Lower lobe of right lung (tissue), 2 donors: ENCODE measurements around the gene AOPEP. TPM values are rescaled to one million over a fixed set of nuclear protein-coding genes. Genes with fewer than 3 reads are reported as not detected.

Source experiments
- ATAC-seq, 2 donors: fragments of 200-7000 bp; cut with Tn5 transposase; one replicate each; pipeline ENCODE4 v1.9.1; 2020 to 2022; ENCODE audit warnings: mild to moderate bottlenecking in 2 of 2, moderate library complexity in 2 of 2
- DNase-seq: peaks from one replicate; pipeline ENCODE4 v3.0.0-alpha.2; 2020
- H3K27ac ChIP-seq: fragments of 200-600 bp; one replicate; pipeline ENCODE4 v1.8.0; 2022
- H3K27me3 ChIP-seq: fragments of 200-600 bp; one replicate; pipeline ENCODE4 v1.8.0; 2022; ENCODE audit warnings: low read depth
- H3K36me3 ChIP-seq: fragments of 200-600 bp; one replicate; pipeline ENCODE4 v1.8.0; 2022; ENCODE audit warnings: mild to moderate bottlenecking
- H3K4me1 ChIP-seq: fragments of 200-600 bp; one replicate; pipeline ENCODE4 v1.8.0; 2022
- H3K4me3 ChIP-seq: fragments of 200-600 bp; one replicate; pipeline ENCODE4 v1.8.0; 2022; ENCODE audit warnings: mild to moderate bottlenecking
- H3K9me3 ChIP-seq: fragments of 200-600 bp; one replicate; pipeline ENCODE4 v1.8.0; 2022
- CTCF ChIP-seq: fragments of 200-600 bp; IDR thresholded peaks from one replicate; pipeline ENCODE4 v1.8.0; 2022; ENCODE audit warnings: antibody characterized with exemption, mild to moderate bottlenecking
- intact Hi-C: fragments of 100-400 bp; cut with DNase I; formaldehyde crosslinking; loops from one replicate; pipeline ENCODE4 v1.11.0; 2022
- total RNA-seq: library from RNA; stranded (reverse); fragmentation: NEBNext Ultra II Directional; extraction: Animal tissue kit (Norgen Biotek cat#: 25700); gene quantifications from one replicate; pipeline ENCODE4 v1.2.1, GENCODE V29; 2021
- donor health status: DM: no; HTN: yes; CAD: no; lungs with severe emphysema.

The AOPEP gene
- total RNA-seq, 1 donor from 2014 or later, result 63.7 TPM

- peak overlapping the region; percentile 67 for H3K27ac ChIP-seq
- H3K36me3 ChIP-seq, result peaks cover 5% of the 10 kb centered on the region
- H3K4me3 ChIP-seq, result no peak overlapping the region
- intact Hi-C loops, result no loop called here
- H3K9me3 ChIP-seq, result no peaks in the 10 kb centered on the region
- H3K27me3 ChIP-seq, result no peaks in the 10 kb centered on the region
- TF ChIP-seq CTCF, result no peak
- H3K4me1 ChIP-seq, result peaks cover 12% of the 10 kb centered on the region
- DNase-seq (no peak), ATAC-seq (peak; percentile 76 to 91)
Observed at GRCh38 chr9:94799578-94800264, 73.2 kb downstream of the AOPEP start.

GRCh38 chr9:94800424-94801117 lies 74.1 kb downstream of the AOPEP start:
- H3K36me3 ChIP-seq, result peaks cover 5% of the 10 kb centered on the region
- H3K27ac ChIP-seq, result peak overlapping the region; percentile 67
- no peak for ATAC-seq
- H3K4me1 ChIP-seq, result peaks cover 21% of the 10 kb centered on the region
- intact Hi-C loops, result no loop called here
- no peak for TF ChIP-seq CTCF
- H3K9me3 ChIP-seq, result no peaks in the 10 kb centered on the region
- no peaks in the 10 kb centered on the region for H3K27me3 ChIP-seq
- no peak for DNase-seq
- H3K4me3 ChIP-seq, result no peak overlapping the region

- no peak for TF ChIP-seq CTCF
- Histone ChIP-seq H3K36me3 (peaks cover under 1% of the 10 kb centered on the region), H3K4me3 (no peak overlapping the region), H3K27ac (no peak overlapping the region), H3K27me3 (no peaks in the 10 kb centered on the region), H3K9me3 (no peaks in the 10 kb centered on the region), H3K4me1 (peaks cover 27% of the 10 kb centered on the region)
- DNase-seq (no peak), ATAC-seq (no peak)
- intact Hi-C loops, result no loop called here
Observed at GRCh38 chr9:94801234-94801633, 74.7 kb downstream of the AOPEP start.

GRCh38 chr9:94801681-94802080 lies 75.2 kb downstream of the AOPEP start:
- ATAC-seq (no peak), DNase-seq (no peak)
- Histone ChIP-seq H3K4me3 (no peak overlapping the region), H3K27ac (no peak overlapping the region), H3K4me1 (peaks cover 32% of the 10 kb centered on the region), H3K27me3 (no peaks in the 10 kb centered on the region), H3K36me3 (no peaks in the 10 kb centered on the region), H3K9me3 (no peaks in the 10 kb centered on the region)
- no peak for TF ChIP-seq CTCF
- intact Hi-C loops, result no loop called here

- ATAC-seq (no peak), DNase-seq (no peak)
- Histone ChIP-seq H3K27me3 (no peaks in the 10 kb centered on the region), H3K9me3 (no peaks in the 10 kb centered on the region), H3K27ac (no peak overlapping the region), H3K36me3 (no peaks in the 10 kb centered on the region), H3K4me1 (peaks cover 38% of the 10 kb centered on the region), H3K4me3 (no peak overlapping the region)
- no peak for TF ChIP-seq CTCF
- intact Hi-C loops, result no loop called here
Observed at GRCh38 chr9:94802251-94802650, 75.8 kb downstream of the AOPEP start.
